Keratinocyte (primary cell): ENCODE measurements around the gene DDX6. TPM values are rescaled to one million over a fixed set of nuclear protein-coding genes. Genes with fewer than 3 reads are reported as not detected.
A peak's percentile ranks its signal among the peaks of the same experiment; 100 is the strongest.
"Not testable (repeated sequence)": the region's sequence is repeated elsewhere in the genome, so short reads cannot be mapped to it uniquely, and the experiment has no call there.

Source experiments
- DNase-seq: peaks from one replicate; pipeline ENCODE4 v3.0.0-alpha.2; 2011; ENCODE audit warnings: low read depth, missing footprints, low spot score
- FAIRE-seq: peaks from 2 replicates; lab custom pipeline; 2011; peaks lifted over from hg19 to GRCh38; lab: Jason Lieb, UNC
- H2AFZ ChIP-seq: 2 replicates; pipeline ENCODE4 v1.6.0; 2012; ENCODE audit warnings: low read length, control low read depth, inconsistent platforms; ENCODE audit not compliant: control insufficient read depth
- H3K27ac ChIP-seq: 2 replicates; pipeline ENCODE4 v1.5.1; 2011; ENCODE audit warnings: low read length; ENCODE audit not compliant: control insufficient read depth, insufficient read depth
- H3K27me3 ChIP-seq: 3 replicates; pipeline ENCODE4 v1.6.0; 2011; ENCODE audit warnings: low read length; ENCODE audit not compliant: control insufficient read depth, insufficient read depth; ENCODE audit errors: extremely low read depth
- H3K36me3 ChIP-seq, 2 experiments: 2 replicates in 1 of 2; 3 replicates in 1 of 2; pipeline ENCODE4 v1.5.1; 2011; ENCODE audit warnings: low read length in 2 of 2, mild to moderate bottlenecking in 1 of 2; ENCODE audit not compliant: control insufficient read depth in 2 of 2, insufficient read depth in 2 of 2; ENCODE audit errors: extremely low read depth in 1 of 2
- H3K4me1 ChIP-seq: 3 replicates; pipeline ENCODE4 v1.5.1; 2011; ENCODE audit warnings: low read length; ENCODE audit not compliant: control insufficient read depth, insufficient read depth; ENCODE audit errors: extremely low read depth
- H3K4me2 ChIP-seq: 3 replicates; pipeline ENCODE4 v1.6.0; 2011; ENCODE audit warnings: low read depth, low read length; ENCODE audit not compliant: control insufficient read depth, insufficient read depth; ENCODE audit errors: extremely low read depth
- H3K4me3 ChIP-seq, 3 experiments: fragments of 200-600 bp in 1 of 3; sonication (generic) in 1 of 3; 2 replicates in 2 of 3; 3 replicates in 1 of 3; pipeline ENCODE4 v1.5.1; 2011 to 2016; ENCODE audit warnings: low read length in 3 of 3, mild to moderate bottlenecking in 3 of 3, control low read depth in 2 of 3, inconsistent platforms in 1 of 3, low read depth in 1 of 3, mixed read lengths in 1 of 3, mixed run types in 1 of 3, moderate library complexity in 1 of 3; ENCODE audit not compliant: control insufficient read depth in 2 of 3, insufficient read depth in 2 of 3; ENCODE audit errors: extremely low read depth in 1 of 3
- H3K79me2 ChIP-seq: 2 replicates; pipeline ENCODE4 v1.6.0; 2012; ENCODE audit warnings: low read length; ENCODE audit not compliant: control insufficient read depth, insufficient read depth
- H3K9ac ChIP-seq: 3 replicates; pipeline ENCODE4 v1.6.0; 2011; ENCODE audit warnings: low read length; ENCODE audit not compliant: control insufficient read depth, insufficient read depth; ENCODE audit errors: extremely low read depth
- H3K9me1 ChIP-seq: 3 replicates; pipeline ENCODE4 v1.6.0; 2011; ENCODE audit warnings: low read length; ENCODE audit not compliant: control insufficient read depth, insufficient read depth; ENCODE audit errors: extremely low read depth
- H3K9me3 ChIP-seq: 2 replicates; pipeline ENCODE4 v1.5.1; 2012; ENCODE audit warnings: low read depth, low read length; ENCODE audit not compliant: control insufficient read depth
- H4K20me1 ChIP-seq: 3 replicates; pipeline ENCODE4 v1.6.0; 2011; ENCODE audit warnings: low read length; ENCODE audit not compliant: control insufficient read depth, insufficient read depth; ENCODE audit errors: extremely low read depth
- EZH2 ChIP-seq: IDR thresholded peaks from one replicate; pipeline ENCODE4 v1.6.1; 2012; ENCODE audit warnings: inconsistent platforms, mild to moderate bottlenecking, low read length, moderate library complexity
- dilution Hi-C: fragments of 300-500 bp; cut with MboI; formaldehyde crosslinking; loops from one replicate; pipeline ENCODE4 v1.7.0; 2020; ENCODE audit warnings: low sequenced_read_pairs; ENCODE audit not compliant: extremely low pct_ligation_motif_present
- polyA plus RNA-seq, 5 experiments: library from polyadenylated mRNA; depleted of rRNA in 3 of 5; stranded (reverse) in 3 of 5; stranded (forward) in 1 of 5; unstranded in 1 of 5; fragments of >200 nt; gene quantifications; 1 replicate in 1 of 5; 2 replicates in 3 of 5; 3 replicates in 1 of 5; pipeline versions ENCODE4 v1.2.1 to v1.2.3, GENCODE V29; 2011 to 2012; ENCODE audit warnings: missing spikeins in 2 of 5, low read depth in 1 of 5, low replicate concordance in 1 of 5
- TF ChIP-seq, protein P1 (sequence below), 3 experiments: IDR thresholded peaks in 1 of 3; conservative IDR thresholded peaks in 1 of 3; optimal IDR thresholded peaks in 1 of 3; 2 replicates in 2 of 3; 3 replicates in 1 of 3; pipeline versions ENCODE3 to v1.5.1; 2011; ENCODE audit warnings: low read length in 3 of 3, mild to moderate bottlenecking in 3 of 3, moderate library complexity in 2 of 3, control low read depth in 1 of 3, inconsistent platforms in 1 of 3; ENCODE audit not compliant: insufficient read depth in 2 of 3; ENCODE audit errors: extremely low read depth in 1 of 3

The DDX6 gene
- polyA plus RNA-seq, 1 donor (not counting 4 experiments of a cell fraction or from before 2014, with no cell fraction given), result 58.0 TPM

DNA sequence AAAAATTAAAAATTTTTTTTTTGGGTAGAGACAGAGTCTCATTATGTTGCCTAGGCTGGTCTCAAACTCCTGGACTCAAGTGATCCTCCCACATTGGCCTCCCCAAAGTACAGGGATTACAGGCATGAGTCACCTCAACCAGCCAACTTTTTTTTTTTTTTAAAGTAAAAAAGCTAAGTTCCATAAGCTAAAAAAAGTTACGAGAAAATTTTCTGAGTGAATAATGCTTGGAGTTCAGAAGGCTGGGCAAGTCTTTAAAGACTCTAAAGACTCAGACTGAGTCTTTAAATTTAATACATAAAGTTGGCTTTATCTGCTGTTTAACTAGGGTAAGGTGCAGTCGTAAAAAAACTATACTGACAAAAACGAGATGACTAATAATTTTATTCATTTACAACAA is 5.6 kb downstream of the DDX6 start:
- dilution Hi-C loops, result no loop called here
- Histone ChIP-seq H3K36me3 (peaks cover 6 to 12% of the 10 kb centered on the region in 2 experiments), H3K4me1 (peaks cover 11% of the 10 kb centered on the region), H3K27me3 (no peaks in the 10 kb centered on the region), H4K20me1 (peaks cover 7% of the 10 kb centered on the region), H3K9me1 (no peaks in the 10 kb centered on the region), H3K79me2 (peaks cover 98% of the 10 kb centered on the region), H2AFZ (no peak overlapping the region), H3K9me3 (no peaks in the 10 kb centered on the region), H3K4me3 (no peak overlapping the region), H3K9ac (no peak overlapping the region), H3K4me2 (no peak overlapping the region), H3K27ac (peak overlapping the region; percentile 27)
- DNase-seq (no peak), FAIRE-seq (no peak)
- no peak for TF ChIP-seq EZH2
- TF ChIP-seq, protein P1, sequence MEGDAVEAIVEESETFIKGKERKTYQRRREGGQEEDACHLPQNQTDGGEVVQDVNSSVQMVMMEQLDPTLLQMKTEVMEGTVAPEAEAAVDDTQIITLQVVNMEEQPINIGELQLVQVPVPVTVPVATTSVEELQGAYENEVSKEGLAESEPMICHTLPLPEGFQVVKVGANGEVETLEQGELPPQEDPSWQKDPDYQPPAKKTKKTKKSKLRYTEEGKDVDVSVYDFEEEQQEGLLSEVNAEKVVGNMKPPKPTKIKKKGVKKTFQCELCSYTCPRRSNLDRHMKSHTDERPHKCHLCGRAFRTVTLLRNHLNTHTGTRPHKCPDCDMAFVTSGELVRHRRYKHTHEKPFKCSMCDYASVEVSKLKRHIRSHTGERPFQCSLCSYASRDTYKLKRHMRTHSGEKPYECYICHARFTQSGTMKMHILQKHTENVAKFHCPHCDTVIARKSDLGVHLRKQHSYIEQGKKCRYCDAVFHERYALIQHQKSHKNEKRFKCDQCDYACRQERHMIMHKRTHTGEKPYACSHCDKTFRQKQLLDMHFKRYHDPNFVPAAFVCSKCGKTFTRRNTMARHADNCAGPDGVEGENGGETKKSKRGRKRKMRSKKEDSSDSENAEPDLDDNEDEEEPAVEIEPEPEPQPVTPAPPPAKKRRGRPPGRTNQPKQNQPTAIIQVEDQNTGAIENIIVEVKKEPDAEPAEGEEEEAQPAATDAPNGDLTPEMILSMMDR (optimal IDR thresholded peaks at IDR 0.05 in 1 of 3, IDR thresholded peaks at IDR 0.05 in 1 of 3, conservative IDR thresholded peaks at IDR 0.05 in 1 of 3; ENCODE audit: extremely low read depth in 1 of 3, insufficient read depth in 2 of 3, low read length in 3 of 3), result no peak

DNA sequence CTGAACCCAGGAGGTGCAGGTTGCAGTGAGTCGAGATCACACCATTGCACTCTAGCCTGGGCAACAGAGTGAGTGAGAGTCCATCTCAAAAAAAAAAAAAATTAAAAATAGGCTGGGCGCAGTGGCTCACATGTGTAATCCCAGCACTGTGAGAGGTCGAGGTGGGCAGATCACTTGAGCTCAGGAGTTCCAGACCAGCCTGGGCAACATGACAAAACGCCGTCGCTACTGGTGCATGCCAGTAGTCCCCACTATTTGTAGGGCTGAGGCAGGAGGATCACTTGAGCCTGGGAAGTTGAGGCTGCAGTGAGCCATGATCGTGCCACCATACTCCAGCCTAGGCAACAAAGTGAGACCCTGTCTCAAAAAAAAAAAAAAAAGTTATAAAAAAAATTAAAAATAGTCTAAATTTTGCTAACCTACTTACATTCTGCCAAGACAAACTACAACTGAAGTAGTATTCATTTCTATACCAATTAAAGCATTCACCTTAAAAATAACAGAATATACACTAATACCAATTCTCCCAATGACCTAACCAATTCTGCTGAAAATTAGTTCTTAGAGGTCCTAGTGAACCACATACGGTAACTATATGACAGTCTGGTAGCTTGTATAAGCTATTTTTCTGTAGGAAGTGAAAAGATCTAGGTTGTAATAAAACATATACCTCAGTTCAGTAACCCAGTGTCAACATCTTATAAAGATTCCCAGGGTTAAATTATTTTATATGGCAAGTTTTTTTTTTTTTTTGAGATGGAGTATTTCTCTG is 7.1 kb downstream of the DDX6 start:
- dilution Hi-C loops, result no loop called here
- peaks cover 6 to 19% of the 10 kb centered on the region in 2 experiments for H3K36me3 ChIP-seq
- H3K27ac ChIP-seq, result no peak overlapping the region
- H2AFZ ChIP-seq, result no peak overlapping the region
- TF ChIP-seq, protein P1 (optimal IDR thresholded peaks at IDR 0.05 in 1 of 3, IDR thresholded peaks at IDR 0.05 in 1 of 3, conservative IDR thresholded peaks at IDR 0.05 in 1 of 3; ENCODE audit: extremely low read depth in 1 of 3, insufficient read depth in 2 of 3, low read length in 3 of 3), result no peak
- no peak for TF ChIP-seq EZH2
- no peaks in the 10 kb centered on the region for H3K9me1 ChIP-seq
- DNase-seq (no peak), FAIRE-seq (no peak)
- no peak overlapping the region for H3K4me2 ChIP-seq
- H3K79me2 ChIP-seq, result peaks cover 96% of the 10 kb centered on the region
- no peak overlapping the region for H3K9ac ChIP-seq
- peaks cover 7% of the 10 kb centered on the region for H4K20me1 ChIP-seq
- H3K27me3 ChIP-seq, result no peaks in the 10 kb centered on the region
- no peaks in the 10 kb centered on the region for H3K9me3 ChIP-seq
- H3K4me1 ChIP-seq, result peaks cover 11% of the 10 kb centered on the region
- no peak overlapping the region for H3K4me3 ChIP-seq

DNA sequence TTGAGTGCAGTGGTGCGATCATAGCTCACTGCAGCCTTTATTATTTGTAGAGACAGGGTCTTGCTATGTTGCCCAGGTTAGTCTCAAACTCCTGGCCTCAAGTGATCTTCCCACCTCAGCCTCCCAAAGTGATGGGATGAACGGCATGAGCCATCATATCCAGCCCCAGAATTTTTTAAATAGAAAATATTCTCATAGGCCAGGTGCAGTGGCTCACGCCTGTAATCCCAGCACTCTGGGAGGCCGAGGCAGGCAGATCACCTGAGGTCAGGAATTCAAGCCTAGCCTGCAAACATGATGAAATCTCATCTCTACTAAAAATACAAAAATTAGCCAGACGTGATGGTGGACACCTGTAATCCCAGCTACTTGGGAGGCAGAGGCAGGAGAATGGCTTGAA is 7.6 kb downstream of the DDX6 start:
- H3K9me3 ChIP-seq, FAIRE-seq, H3K4me2 ChIP-seq, H3K27me3 ChIP-seq, H3K4me1 ChIP-seq, H3K9me1 ChIP-seq, H2AFZ ChIP-seq, H3K9ac ChIP-seq, H4K20me1 ChIP-seq, H3K4me3 ChIP-seq, H3K27ac ChIP-seq, dilution Hi-C loops, DNase-seq: not testable (repeated sequence)
- Histone ChIP-seq H3K36me3 (peaks cover 9 to 25% of the 10 kb centered on the region in 2 experiments), H3K79me2 (peaks cover 96% of the 10 kb centered on the region)
